HG03442 (cell line): ENCODE data around the gene NATD1.

Experiments
- ATAC-seq: cut with Tn5 transposase; IDR thresholded peaks from one replicate; pipeline ENCODE4 v1.9.1; 2021; ENCODE audit warnings: mild to moderate bottlenecking, moderate library complexity; ENCODE audit not compliant: unreplicated experiment

Gene NATD1

DNA sequence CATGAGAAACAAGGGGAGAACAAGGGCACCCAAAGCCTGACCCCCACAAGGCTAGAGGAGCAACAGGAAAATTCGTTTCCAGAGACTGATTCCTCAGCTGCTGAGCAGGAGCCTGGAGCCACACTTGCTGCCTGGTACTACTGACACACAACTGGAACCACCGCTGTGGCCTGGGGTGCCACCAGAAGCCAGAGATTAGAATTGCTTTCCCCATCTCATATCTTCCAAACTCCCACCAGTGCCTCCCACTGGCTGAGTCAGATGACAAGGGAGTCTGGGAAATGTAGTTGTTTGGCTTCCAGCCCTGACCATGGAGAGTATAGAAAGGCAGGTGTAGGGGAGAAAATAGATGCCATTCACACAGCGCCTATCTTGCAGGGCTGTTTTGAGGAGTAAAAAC lies 35.1 kb downstream of the NATD1 start:
- ATAC-seq: no peak

DNA sequence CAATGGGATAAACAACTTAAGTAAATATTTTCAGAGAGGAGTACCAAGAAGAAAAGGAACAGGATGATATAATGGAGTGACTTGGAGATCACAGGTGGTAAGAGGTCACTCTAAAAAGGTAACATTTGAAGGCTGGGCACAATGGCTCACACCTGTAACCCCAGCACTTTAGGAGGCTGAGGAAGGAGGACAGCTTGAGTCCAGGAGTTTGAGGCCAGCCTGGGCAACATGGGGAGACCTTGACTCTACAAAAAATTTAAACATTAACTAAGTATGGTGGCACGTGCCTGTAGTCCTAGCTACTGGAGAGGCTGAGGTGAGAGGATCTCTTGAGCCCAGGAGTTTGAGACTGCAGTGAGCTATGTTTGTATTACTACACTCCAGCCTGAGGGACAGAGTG lies 35.9 kb downstream of the NATD1 start:
- ATAC-seq: no peak

DNA sequence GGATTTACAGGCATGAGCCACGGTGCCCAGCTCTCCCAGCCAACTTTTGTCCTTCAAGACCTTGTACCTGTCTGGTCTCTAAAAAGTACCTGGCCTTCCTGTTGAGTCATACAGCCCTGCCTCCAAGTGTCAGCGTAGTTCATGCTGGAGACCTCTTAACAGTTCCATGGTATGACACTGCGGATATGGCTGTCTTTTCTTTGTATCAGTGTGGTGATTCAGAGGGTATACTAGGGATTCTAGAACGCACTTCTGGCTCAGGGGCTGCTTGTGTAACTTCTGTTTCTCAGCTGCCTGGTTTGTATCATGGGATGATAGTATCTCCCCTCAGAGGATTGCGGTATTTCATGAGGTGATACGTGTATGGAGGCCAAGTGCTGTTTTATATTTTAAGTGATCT lies 37.3 kb downstream of the NATD1 start:
- ATAC-seq: no peak

DNA sequence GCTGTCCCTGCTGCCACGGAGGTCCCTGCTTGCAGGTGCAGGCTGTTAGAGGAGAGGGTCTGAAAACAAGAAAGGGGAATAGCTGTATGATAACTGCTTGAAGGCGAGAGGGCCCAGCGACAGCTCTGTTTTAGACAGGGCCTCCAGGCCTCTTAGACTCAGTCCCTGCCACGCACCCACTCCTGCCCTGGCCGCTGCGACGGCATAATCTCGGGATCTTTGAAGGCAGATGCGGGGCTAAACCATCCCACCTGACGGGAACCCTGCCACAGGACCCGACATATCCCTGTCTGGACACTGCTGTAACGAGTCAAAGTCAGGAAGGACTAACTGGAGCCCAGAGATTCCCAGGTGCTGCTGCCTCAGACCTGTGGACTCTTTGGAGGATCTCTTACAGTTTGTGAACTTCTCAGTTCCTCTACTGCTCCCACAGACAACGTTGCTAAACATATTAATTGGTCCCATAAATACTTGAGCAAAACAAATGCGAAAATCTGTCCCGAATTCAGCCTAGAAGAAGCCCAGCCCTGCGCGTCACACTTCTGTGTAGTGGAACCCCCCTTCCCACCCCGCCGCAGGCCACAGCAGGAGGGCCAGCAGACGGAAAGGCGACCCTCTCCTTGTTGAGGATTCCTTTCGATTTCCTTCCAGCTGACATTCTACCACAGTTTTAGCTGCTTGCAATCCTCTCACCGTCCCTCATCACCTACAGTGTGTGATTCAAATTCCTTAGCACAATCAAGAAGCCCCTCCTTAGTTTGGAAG lies 38.3 kb downstream of the NATD1 start:
- no peak for ATAC-seq

DNA sequence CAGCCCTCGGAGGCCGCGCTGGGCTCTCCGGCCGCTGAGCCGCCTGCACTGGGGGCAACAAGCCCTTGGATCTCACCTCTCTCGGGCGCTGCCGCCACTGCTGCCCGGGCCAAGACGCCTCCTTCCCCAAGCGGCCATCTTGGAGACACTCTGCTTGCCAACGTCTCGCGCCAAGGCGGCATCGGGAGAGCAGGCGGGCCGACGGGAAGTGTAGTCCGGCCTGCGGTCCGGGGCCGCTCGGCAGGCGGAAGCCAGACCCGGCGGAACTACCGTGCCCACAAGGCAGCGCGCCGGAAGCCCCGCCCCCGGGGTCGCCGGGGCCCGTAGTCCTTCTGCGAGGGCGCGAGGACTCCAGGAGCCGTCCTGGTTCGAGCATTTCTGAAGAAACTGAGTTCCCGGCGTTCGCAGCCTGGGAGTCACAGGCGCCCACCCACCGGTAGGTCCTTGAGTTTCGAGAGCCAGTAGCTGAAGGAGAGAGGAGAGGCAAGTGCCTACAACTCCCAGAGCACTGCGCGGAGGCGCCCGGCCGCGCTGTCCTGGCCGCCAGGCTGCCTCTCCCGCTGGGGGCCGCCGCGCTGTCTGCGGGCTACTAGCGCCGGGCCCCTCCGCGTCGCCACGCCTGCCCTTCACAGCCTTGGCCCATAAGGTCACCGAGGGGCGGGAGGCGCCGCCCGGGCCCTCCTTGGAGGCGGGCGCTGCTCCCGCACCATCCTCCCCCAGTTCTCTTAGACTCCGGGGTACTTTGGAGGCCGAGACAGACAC lies 39.0 kb downstream of the NATD1 start, which contains the start of gene TMEM11:
Gene TMEM11 (minus strand): TSS at position 147 of the 762 bp plus-strand sequence. CDS start 9 bp downstream, at position 138.
- peak; percentile 83 for ATAC-seq

DNA sequence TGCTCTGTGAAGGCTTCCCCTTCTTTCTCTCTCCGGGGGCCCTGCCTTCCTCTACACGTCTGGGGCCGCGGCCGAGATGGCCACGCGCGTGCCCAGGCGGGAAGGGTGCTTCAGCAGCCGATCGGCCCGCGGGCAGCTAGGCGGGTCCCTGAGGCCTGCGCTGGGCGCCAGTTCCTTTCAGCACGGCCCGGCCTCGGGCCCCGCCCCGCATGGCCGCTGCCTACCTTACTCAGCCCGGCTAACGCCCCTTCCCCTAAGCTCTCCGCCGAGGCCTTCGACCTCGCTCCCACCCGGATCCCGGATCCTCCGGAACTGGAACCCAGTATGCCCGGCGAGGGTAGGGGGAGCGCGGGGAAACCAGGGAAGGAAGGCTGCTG lies 39.6 kb downstream of the NATD1 start:
- peak; percentile 17 for ATAC-seq

DNA sequence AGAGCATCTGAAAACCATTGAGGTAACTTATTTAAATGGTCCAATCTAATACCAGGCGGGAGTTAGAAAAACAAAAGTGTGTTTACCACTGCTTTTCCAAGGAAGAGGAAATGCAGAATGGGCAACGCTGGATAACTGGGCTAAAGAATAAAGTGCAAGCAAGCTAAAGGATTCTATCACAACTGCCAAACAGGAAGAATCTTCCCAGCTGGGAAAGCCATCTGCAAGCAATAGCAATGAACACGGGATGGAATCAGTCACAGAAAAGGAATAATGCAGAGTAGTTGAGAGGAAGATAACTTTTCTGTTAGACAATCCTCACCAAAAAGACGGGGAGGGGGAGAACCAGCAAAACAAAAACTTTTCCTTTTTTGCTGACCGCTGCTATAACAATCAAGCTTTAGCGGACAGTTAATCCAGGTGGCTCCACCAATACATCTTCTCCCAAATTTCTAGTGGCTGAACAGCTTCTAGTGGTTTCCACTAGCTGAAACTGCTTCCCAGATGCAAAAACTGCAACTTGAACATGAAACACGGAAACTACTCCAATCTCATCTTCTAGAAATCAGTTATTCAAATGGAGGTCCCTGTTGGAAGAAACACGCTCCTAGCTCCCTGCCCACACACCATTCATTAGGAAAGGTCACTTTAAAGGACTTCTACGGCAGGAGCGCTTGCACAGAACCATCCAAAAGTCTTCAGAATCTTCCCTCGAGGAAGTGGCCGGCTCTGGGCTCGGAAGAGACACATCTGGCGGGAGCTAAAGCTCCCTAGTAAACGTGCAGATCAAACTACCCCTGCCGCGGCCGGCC lies 40.2 kb downstream of the NATD1 start:
- ATAC-seq: no peak

DNA sequence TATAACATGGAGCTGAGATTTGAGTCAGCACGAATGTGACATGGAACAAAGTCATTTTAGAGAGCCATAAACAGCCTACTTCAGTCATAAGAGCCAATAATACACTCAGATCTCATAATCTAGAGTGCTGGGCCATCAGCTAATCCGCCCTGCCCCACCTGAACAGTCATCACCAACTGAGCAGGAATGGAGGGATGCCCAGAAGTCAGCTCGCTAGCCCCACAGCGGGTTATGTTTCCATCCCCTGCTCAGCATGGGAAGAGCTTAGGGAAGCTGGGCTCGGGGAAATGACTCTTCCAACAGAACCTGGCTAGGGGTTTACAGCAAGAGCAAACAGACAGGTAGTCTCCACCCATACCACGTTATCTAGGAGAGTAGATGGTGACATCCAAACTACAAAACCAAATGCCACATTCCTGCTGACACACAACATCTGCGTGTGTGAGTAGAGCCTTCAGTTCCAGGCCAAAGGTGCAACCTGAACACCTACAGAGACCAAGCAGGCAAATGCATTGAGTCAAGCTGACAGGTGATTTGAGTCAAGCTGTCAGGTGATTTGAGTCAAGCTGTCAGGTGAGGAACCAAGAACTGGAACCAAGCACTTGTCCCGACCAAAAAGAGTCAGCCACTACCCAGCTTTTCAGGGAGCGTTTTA lies 41.3 kb downstream of the NATD1 start:
- ATAC-seq: no peak

DNA sequence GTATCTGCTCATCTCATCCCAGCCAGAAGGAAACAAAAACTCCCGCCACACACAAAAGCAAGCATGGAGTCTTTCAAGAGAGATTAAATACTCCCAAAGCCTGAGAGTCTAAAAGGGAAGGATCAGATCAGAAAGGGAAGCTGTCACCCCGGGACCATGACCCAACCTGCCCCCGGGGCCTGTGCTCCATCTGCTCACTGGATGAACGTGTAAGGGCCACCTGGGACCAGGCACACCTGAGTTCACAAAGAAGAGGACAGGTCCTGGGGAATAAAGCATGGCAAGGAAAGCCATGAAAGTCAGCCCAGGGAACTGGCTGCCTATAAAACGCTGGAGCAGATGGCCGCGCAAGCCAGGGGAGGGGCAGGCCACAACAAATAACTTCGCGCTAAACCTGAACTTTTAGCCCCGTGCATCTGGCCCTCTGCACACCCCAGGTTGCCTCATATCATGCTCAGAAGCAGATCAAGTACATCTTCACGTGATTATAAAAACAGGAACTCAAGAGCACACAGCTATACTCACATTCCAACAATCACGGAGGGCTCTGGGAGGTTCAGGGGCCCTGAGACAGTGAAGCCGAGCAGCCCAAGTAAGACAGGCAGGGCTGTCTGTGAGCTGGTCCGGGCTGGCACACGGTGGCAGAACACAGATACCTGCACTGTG lies 42.7 kb downstream of the NATD1 start:
- ATAC-seq: no peak

DNA sequence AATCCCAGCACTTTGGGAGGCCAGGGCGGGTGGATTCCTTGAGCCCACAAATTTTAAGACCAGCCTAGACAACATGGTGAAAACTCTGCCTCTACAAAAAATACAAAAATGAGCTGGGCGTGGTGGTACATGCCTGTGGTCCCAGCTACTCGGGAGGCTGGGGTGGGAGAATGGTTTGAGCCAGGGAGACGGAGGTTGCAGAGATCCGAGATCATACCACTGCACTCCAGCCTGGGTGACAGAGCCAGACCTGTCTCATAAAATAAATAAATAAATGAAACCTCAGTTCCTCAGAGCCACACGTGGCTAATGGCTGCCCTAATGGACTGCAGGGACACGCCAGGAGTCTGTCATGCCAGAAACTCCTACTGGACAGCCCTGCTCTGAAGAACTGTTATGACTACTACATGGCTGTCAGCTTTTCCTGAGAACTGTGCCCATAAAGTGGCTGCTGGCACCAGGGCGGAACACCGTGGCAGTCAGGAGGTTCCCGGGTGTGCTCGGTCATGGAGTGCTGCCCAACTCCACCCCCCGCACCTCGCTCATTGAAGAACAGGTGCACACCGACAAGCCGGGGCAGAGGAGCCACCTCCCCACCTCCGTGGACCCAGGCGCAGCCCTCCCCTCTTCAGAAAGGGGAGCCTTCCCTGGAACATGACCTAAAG lies 43.6 kb downstream of the NATD1 start:
- no peak for ATAC-seq

DNA sequence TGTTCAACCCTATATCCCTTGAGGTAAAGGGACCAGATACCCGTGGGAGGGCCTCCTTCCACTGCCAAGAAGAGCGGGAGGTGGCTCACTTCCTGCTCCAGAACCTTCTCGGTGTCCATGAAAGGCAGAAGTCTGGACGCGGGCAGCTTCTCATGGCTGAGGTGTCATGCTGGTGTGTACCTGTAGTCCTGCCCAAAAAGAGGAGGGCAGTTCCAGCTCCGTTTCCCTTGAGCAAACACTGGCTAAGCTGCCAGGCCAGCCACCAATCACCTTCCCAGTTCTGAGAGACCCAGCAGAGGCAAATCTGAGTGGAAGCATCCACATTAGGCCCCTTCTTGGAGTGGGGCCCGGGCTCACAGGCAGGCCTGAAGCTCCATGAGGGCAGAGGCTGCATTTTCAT lies 44.9 kb downstream of the NATD1 start:
- ATAC-seq: no peak

DNA sequence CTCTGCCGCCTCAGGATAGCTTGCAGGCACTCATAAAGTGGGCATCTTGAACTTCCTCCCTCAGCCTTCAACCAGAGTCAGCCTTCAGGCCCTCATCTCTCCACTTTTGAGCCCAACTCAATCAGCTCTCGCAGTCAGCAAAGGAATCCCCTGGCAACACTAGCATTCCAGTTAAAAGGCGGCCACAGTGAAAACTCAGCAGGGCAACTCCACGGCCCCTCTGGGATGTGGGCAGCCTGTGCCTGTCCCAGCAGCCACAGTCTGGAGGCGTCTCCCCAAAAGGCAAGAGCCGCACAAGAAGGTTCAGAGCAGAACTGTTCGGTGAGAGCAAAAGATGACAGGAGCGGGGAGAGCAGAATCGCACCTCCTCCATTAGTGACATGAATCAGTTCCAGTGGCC lies 48.3 kb downstream of the NATD1 start:
- ATAC-seq: no peak

DNA sequence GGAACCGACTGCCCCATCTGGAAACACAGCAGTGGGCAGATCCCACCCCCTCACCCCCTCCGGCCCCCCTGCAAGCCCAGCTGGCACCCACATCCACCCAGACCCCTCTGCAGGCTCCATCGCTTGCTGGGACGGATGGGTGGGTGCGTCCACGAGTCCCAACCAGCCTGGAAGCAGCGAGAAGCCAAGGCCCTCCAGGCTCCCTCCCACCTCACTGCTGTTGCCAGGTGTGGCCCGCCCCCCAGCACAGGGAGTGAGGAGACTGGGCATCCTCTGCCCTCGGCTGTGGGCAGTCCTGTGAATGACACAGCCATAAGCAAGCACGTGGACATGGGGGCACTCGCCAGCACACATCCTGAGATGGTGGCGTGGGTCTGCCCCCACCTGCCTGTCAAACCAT lies 50.7 kb downstream of the NATD1 start:
- no peak for ATAC-seq

DNA sequence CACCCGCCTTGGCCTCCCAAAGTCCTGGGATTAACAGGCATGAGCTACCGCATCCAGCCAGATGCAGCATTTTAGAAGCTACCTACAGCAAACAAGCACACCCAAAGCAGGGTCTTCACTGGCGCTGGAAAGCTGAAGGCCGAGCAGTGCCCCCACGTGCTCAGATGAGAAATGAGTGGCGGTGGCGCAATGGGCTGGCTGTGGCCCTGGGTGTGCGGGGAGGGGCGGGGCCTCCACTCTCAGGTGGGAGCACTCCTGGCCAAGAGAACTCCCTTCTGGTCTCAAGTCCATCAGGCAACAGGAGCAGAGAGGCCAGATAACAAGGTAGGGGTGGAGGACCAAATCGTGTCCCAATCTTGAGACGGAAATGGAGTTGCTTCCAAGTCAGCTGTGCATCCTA lies 51.3 kb downstream of the NATD1 start:
- ATAC-seq: no peak

DNA sequence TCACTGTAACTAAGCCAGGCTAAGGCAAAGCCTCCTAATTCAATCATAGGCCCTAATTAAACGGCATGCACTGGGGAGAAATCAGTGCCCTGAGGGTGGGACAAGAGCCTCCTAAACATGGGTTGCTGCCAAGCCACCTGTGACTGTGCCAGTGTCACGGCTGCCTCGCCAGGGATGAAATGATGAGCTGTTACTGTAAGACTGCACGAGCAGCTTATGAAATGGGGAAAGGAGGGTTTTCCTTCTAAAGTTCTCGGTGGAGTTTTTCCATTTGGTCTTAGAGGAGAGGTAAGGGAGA lies 52.0 kb downstream of the NATD1 start:
- ATAC-seq: no peak

DNA sequence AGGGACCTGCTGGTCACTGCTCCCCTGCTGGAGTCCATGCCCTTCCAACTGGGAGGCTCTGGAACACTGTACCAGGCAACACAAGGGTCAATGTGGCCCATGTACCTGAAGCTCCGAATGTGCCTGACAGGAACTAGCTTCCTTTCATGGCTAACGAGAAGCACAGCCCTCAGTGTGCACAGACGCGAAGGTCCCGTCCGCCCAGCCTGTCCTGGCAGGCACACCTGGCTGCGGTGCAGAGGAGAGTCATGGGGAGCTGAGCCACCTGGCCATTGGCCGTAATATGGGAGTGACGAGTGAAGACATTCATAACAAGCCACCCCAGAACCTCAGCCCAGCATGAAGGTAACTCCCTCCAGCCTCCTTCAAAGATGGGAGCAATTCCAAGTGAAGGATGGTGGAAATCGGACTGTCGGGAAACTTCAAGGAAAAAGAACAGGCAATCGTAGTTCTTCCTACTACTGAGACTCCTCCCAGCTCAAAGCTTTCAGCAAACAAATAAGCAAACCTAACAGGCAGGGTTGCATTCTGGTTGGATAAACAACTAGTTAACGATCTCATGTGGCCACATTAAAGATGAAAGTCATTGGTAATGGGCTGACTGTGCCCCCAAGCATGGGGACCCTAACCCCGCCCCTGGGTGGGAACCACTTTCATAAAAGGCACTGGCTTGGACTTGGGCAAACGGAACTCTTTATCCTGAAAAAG lies 52.5 kb downstream of the NATD1 start:
- ATAC-seq: no peak

DNA sequence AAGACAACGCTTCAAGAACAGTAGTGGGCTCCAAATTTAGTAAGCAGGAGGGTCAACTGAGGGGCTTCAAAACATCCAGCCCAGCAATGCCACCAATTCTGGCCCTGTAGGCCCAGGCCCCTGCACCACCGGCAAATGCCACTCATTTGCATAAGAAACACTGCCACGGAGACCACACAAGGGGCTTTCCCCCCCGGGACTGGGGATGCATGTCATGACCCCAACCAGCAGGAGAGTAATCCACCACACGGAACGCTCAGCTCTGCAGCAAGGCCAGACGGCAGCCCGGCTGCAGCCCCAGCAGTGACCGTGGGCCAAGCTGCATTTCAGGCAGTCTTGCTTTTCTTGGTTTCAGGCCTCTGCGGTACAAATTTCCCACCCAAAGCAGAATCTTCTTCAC lies 53.4 kb downstream of the NATD1 start:
- ATAC-seq: no peak

DNA sequence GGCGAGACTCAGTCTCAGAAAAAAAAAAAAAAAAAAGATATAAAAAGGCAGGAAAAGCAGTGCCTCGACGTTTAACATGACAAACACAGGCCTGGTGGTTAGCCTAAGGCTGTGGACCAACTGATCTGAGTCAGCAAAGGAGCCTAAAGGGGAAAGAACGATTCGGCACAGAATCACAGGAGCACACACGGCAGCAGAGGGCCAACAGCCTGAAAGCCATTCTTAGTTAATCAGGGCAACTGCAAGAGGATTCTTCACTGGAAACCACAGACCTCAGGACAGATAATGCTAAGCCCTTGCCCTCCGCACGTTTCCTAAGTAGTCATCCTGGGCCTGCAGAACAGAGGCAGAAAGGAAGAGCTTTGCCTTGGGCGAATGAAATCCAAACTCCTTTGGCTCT lies 53.9 kb downstream of the NATD1 start:
- no peak for ATAC-seq

DNA sequence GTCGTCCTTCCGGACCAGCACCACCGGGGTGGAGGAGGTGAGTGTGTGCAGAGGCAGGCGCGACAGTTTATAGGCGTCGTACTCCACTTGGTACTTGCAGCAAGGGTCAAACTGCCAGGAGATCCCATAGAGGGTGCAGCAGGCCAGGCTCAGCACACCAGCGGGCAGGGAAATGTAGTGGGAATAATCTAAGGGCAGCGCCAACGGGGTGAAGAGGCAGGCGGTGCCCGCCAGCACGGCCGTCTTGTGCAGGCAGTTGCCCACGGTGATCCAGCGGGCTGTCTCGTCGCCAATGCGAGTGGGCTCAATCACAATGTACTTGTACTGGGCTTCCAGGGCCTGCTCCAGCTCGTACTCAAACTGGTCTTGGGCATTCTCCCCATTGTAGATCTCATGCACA lies 54.8 kb downstream of the NATD1 start:
- ATAC-seq: no peak

DNA sequence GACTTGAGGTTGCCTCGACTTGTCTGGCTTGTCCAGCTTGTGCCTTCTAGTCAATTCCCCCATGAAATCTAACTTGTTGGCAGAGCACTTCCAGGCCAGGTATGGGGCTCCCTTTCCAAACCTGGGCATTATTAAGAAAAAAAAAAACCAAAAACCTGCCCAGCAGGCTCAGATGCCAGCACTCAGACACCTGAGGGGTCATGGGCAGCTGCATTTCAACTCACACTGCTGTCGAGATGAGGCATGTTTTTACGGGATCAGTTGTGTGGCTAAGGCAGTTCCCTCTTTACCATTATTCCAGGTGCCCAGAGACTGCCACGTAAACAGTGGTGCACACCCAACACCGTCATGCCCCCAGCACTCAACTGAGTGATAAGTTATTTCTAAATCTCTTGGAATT lies 57.1 kb downstream of the NATD1 start:
- ATAC-seq: no peak
